B cell (primary cell): ENCODE results near the gene LRRC4B.

Experiments
- CTCF ChIP-seq: fragments of 200-600 bp; IDR thresholded peaks from one replicate; pipeline ENCODE4 v1.8.0; 2022; ENCODE audit warnings: antibody characterized with exemption, mild to moderate bottlenecking
- EZH2 ChIP-seq: IDR thresholded peaks from 2 replicates; pipeline ENCODE4 v1.6.1; 2012; ENCODE audit warnings: borderline replicate concordance, low read depth, mild to moderate bottlenecking, moderate library complexity, low read length; ENCODE audit not compliant: insufficient read depth, poor library complexity, severe bottlenecking

GRCh38 chr19:50497022-50497405 lies 71.2 kb downstream of the LRRC4B start:
- TF ChIP-seq CTCF, result no peak
- no peak for TF ChIP-seq EZH2
